ENCODE results near the gene LRR1. TPM values are rescaled to one million over a fixed set of nuclear protein-coding genes. Genes with fewer than 3 reads are reported as not detected.

Gene LRR1
- total and polyA plus RNA-seq, 9 of the 15 experiments (the other 6 are each of a cell fraction or from before 2014, with no cell fraction given), result 26.5 to 58.1 (median 31.8) TPM

DNA sequence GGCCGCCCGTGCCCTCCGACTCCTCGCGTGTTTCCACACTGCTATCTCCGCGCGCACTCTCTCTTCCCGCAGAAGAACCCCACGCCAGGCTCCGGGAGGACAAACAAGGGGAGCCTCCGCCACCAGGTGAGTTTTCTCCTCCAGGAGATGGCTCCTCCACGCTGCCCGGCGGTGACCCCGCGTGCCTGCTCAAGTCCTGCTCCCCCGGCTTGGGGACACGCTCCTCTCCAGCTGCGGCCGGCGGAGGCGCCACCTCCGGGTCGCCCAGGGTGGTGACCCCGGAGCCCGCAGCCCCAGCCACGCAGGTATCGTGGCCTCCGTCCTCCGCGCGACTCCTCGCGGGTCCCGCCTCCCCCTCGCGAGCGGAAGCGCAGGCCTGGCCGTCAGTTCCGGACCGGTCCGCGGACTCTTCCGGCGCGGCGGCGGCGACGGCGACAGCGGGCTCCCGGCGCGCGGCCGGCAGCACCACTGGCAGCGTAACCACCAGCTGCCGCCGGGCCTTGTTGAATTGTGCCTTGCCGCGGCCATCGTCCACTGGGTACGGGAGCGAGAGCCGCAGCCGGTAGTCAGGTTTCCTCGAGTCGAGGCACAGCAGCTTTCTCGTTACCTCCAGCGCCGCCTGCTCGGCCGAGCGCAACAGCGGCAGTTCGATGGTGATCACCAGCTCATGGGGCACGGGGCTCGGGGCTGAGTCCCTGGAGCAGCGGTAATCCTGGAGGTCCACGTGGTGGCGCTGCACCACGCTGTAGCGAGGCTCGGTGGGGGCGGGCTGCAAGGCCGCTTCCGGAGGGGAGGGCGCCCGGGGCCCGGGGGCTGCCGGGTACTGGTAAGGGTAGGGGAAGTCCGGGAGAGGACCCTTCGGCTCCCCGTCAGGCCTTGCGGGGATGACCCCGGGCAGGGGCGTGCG, 35.2 kb downstream of the LRR1 start:
- WGBS (ENCODE audit: insufficient coverage, low coverage, missing lambda C conversion rate), result under 1% methylated on average over 48 of the region's 101 CpGs
- Histone ChIP-seq H3K79me2 (ENCODE audit: control insufficient read depth, insufficient read depth, low read length) (peaks cover 97% of the 10 kb centered on the region), H3K27me3 (ENCODE audit: control insufficient read depth in 2 of 2, insufficient read depth in 2 of 2, low read length in 2 of 2) (no peaks in the 10 kb centered on the region), H3K4me2 (ENCODE audit: insufficient read depth, low read length) (peak overlapping the region; percentile 92), H3K4me3 (peak overlapping the region; percentile 91), H3K9me1 (ENCODE audit: control insufficient read depth, insufficient read depth, low read length) (no peaks in the 10 kb centered on the region), H4K20me1 (replicated peaks; ENCODE audit: control insufficient read depth, insufficient read depth, low read length) (no peaks in the 10 kb centered on the region), H3K9ac (ENCODE audit: insufficient read depth in 1 of 2, low read depth in 2 of 2, low read length in 2 of 2) (peak overlapping the region; percentile 91 to 99), H3K9me3 (replicated peaks; ENCODE audit: control insufficient read depth, insufficient read depth, low read depth, low read length) (no peaks in the 10 kb centered on the region), H3K27ac (ENCODE audit: extremely low read depth, low read depth, low read length) (peak overlapping the region; percentile 99), H3K4me1 (replicated peaks in 1 of 2; ENCODE audit: control insufficient read depth in 2 of 2, insufficient read depth in 2 of 2, low read length in 2 of 2) (peaks cover 8 to 20% of the 10 kb centered on the region in 2 experiments; a peak in 4 of 5 replicates), H2AFZ (ENCODE audit: low read depth, low read length) (peak overlapping the region; percentile 85), H3K36me3 (ENCODE audit: control insufficient read depth, insufficient read depth, low read length) (peaks cover 32% of the 10 kb centered on the region)
- DNase-seq (ENCODE audit: extremely low read depth in 1 of 4, low spot score in 3 of 4) (peak; percentile 79 to 94 (median 84)), ATAC-seq (peak; percentile 83), FAIRE-seq (peak; percentile 62)
- CTCF ChIA-PET (ENCODE audit: low intra/inter-chr PET ratio), result interaction anchor here (0.6 to 0.7 kb wide), 3 partner anchors 54 to 1033 kb away, joined by 3 to 7 read pairs (median 5); no protein-coding TSS in a partner anchor
- in situ Hi-C loops (cut with MboI) (loop anchor here (25.0 kb wide), 1 partner anchor 478 kb away; the partner anchor contains the start of gene VCPKMT), intact Hi-C loops (cut with micrococcal nuclease) (loop anchor here (1.0 to 5.0 kb wide), 6 partner anchors 35 to 218 kb away; partner anchors contain the start of genes KLHDC2, LRR1, NEMF and POLE2)
- POLR2A ChIA-PET, result interaction anchor here (0.5 to 3.4 kb wide), 18 partner anchors 8 to 1204 kb away, joined by 3 to 25 read pairs (median 4); partner anchors contain the start of genes KLHDC2, LRR1, MGAT2 and RPL36AL
- no TSS peak for BruUV-seq (replicated peaks)
- TF ChIP-seq SMARCE1 (IDR thresholded peaks at IDR 0.05) (no peak; the same call in 1 of the 2 replicates), BDP1 (IDR thresholded peaks at IDR 0.05; ENCODE audit: insufficient read depth, insufficient read length) (no peak), ZNF586 (CRISPR knock-in tag; conservative IDR thresholded peaks at IDR 0.05) (no peak), RB1 (IDR thresholded peaks at IDR 0.05; ENCODE audit: low read depth) (no peak; the same call in 1 of the 2 replicates), FIP1L1 (IDR thresholded peaks at IDR 0.05; ENCODE audit: low read depth, low read length, poor library complexity, severe bottlenecking) (no peak), GABPA (tag; conservative IDR thresholded peaks at IDR 0.05; ENCODE audit: low read depth) (peak; percentile 92), BHLHE40 (IDR thresholded peaks at IDR 0.05; ENCODE audit: low read length) (peak; percentile 15; the same call in 1 of the 2 replicates), GTF2A2 (tag; IDR thresholded peaks at IDR 0.05) (no peak), ZNF274 (IDR thresholded peaks at IDR 0.05; ENCODE audit: borderline replicate concordance, low read depth, low read length) (no peak), ZNF584 (CRISPR knock-in tag; IDR thresholded peaks at IDR 0.05; ENCODE audit: low read depth) (no peak), RBM25 (IDR thresholded peaks at IDR 0.05; ENCODE audit: low read depth, low read length, severe bottlenecking) (peak; percentile 15), GATAD2B (IDR thresholded peaks at IDR 0.05; ENCODE audit: borderline replicate concordance) (peak; percentile 73; the same call in 1 of the 2 replicates), ZFX (CRISPR knock-in tag; IDR thresholded peaks at IDR 0.05) (peak; percentile 81), GATAD2A (IDR thresholded peaks at IDR 0.05) (no peak; the same call in 1 of the 2 replicates), FOXK2 (conservative IDR thresholded peaks at IDR 0.05 in 1 of 2, IDR thresholded peaks at IDR 0.05 in 1 of 2; ENCODE audit: low read depth in 2 of 2) (peak; percentile 42 to 45; a peak in 1 of 4 replicates), MAFF (IDR thresholded peaks at IDR 0.05; ENCODE audit: low read length) (no peak), SMARCC2 (IDR thresholded peaks at IDR 0.05; ENCODE audit: low read depth) (no peak)
- TF ChIP-seq, protein P1, sequence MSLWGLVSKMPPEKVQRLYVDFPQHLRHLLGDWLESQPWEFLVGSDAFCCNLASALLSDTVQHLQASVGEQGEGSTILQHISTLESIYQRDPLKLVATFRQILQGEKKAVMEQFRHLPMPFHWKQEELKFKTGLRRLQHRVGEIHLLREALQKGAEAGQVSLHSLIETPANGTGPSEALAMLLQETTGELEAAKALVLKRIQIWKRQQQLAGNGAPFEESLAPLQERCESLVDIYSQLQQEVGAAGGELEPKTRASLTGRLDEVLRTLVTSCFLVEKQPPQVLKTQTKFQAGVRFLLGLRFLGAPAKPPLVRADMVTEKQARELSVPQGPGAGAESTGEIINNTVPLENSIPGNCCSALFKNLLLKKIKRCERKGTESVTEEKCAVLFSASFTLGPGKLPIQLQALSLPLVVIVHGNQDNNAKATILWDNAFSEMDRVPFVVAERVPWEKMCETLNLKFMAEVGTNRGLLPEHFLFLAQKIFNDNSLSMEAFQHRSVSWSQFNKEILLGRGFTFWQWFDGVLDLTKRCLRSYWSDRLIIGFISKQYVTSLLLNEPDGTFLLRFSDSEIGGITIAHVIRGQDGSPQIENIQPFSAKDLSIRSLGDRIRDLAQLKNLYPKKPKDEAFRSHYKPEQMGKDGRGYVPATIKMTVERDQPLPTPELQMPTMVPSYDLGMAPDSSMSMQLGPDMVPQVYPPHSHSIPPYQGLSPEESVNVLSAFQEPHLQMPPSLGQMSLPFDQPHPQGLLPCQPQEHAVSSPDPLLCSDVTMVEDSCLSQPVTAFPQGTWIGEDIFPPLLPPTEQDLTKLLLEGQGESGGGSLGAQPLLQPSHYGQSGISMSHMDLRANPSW (CRISPR knock-in tag; IDR thresholded peaks at IDR 0.05), result no peak
- TF ChIP-seq, protein P2, sequence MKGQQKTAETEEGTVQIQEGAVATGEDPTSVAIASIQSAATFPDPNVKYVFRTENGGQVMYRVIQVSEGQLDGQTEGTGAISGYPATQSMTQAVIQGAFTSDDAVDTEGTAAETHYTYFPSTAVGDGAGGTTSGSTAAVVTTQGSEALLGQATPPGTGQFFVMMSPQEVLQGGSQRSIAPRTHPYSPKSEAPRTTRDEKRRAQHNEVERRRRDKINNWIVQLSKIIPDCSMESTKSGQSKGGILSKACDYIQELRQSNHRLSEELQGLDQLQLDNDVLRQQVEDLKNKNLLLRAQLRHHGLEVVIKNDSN (CRISPR knock-in tag; IDR thresholded peaks at IDR 0.05), result peak; percentile 51; the same call in 1 of the 2 replicates

Measured in K562 (cell line).